Endothelial cell of hepatic sinusoid (primary cell): ENCODE results near the gene PNPLA1.

ENCODE experiments used
- in situ Hi-C: cut with HindIII; loops from 2 replicates; pipeline ENCODE4 v1.10.0; 2017; ENCODE audit warnings: low sequenced_read_pairs

Gene PNPLA1

GRCh38 chr6:36246506-36247268, 23.2 kb upstream of the PNPLA1 start:
- in situ Hi-C loops = loop anchor here (5.0 kb wide), 1 partner anchor 49 kb away; the partner anchor contains the start of gene BRPF3

- in situ Hi-C loops = loop anchor here (5.0 kb wide), 1 partner anchor 50 kb away; the partner anchor contains the start of gene BRPF3
Measured at GRCh38 chr6:36247693-36248092, 22.2 kb upstream of the PNPLA1 start.

GRCh38 chr6:36248980-36249379, 20.9 kb upstream of the PNPLA1 start:
- in situ Hi-C loops = loop anchor here (5.0 kb wide), 1 partner anchor 52 kb away; the partner anchor contains the start of gene BRPF3

GRCh38 chr6:36249536-36249935, 20.3 kb upstream of the PNPLA1 start:
- in situ Hi-C loops = loop anchor here (5.0 kb wide), 1 partner anchor 52 kb away; the partner anchor contains the start of gene BRPF3

- in situ Hi-C loops = no loop called here
Measured at GRCh38 chr6:36252005-36252404, 17.9 kb upstream of the PNPLA1 start.

- in situ Hi-C loops = no loop called here
Measured at GRCh38 chr6:36263390-36264000, 6.4 kb upstream of the PNPLA1 start.

GRCh38 chr6:36265744-36266143, 4.1 kb upstream of the PNPLA1 start:
- in situ Hi-C loops = no loop called here

GRCh38 chr6:36266913-36267644, 2.8 kb upstream of the PNPLA1 start:
- in situ Hi-C loops = no loop called here

- in situ Hi-C loops = no loop called here
Measured at GRCh38 chr6:36267731-36268477, 2.0 kb upstream of the PNPLA1 start.

GRCh38 chr6:36268478-36269275, 1.2 kb upstream of the PNPLA1 start:
- in situ Hi-C loops = no loop called here

- in situ Hi-C loops = no loop called here
Measured at GRCh38 chr6:36272234-36272633, 2.4 kb downstream of the PNPLA1 start.

GRCh38 chr6:36273067-36273466, 3.2 kb downstream of the PNPLA1 start:
- in situ Hi-C loops = no loop called here

GRCh38 chr6:36273802-36274514, 4.1 kb downstream of the PNPLA1 start:
- in situ Hi-C loops = no loop called here

GRCh38 chr6:36276581-36277536, 7.0 kb downstream of the PNPLA1 start:
- in situ Hi-C loops = no loop called here

GRCh38 chr6:36277946-36278470, 8.1 kb downstream of the PNPLA1 start:
- in situ Hi-C loops = no loop called here

GRCh38 chr6:36280467-36280866, 10.6 kb downstream of the PNPLA1 start:
- in situ Hi-C loops = no loop called here

- in situ Hi-C loops = no loop called here
Measured at GRCh38 chr6:36280983-36281382, 11.1 kb downstream of the PNPLA1 start.

- in situ Hi-C loops = no loop called here
Measured at GRCh38 chr6:36283608-36284007, 13.7 kb downstream of the PNPLA1 start.
